B cell (primary cell): ENCODE results near the gene C8A. TPM values are rescaled to one million over a fixed set of nuclear protein-coding genes. Genes with fewer than 3 reads are reported as not detected.

Source experiments
- ATAC-seq: fragments of 200-7000 bp; cut with Tn5 transposase; one replicate; pipeline ENCODE4 v1.10.0; 2021; ENCODE audit warnings: low read depth, mild to moderate bottlenecking, moderate number of reproducible peaks, moderate library complexity
- CTCF ChIA-PET: fragments of 350-600 bp; sonication (Branson Sonifier 250); formaldehyde crosslinking; loops from one replicate; lab custom pipeline; 2021; ENCODE audit warnings: antibody characterized with exemption, inconsistent platforms; lab: Charles Lee
- POLR2A ChIA-PET: fragments of 350-600 bp; sonication (Branson Sonifier 250); formaldehyde crosslinking; loops from one replicate; lab custom pipeline; 2021; ENCODE audit warnings: antibody characterized with exemption; lab: Charles Lee
- DNase-seq: peaks from one replicate; pipeline ENCODE4 v3.0.0; 2013
- H2AFZ ChIP-seq: 2 replicates; pipeline ENCODE4 v1.6.1; 2012; ENCODE audit warnings: mild to moderate bottlenecking, low read depth, low read length; ENCODE audit not compliant: insufficient read depth, poor library complexity, severe bottlenecking
- H3K27ac ChIP-seq, 2 donors: 1 replicate in 1 of 2; 2 replicates in 1 of 2; pipeline ENCODE4 v1.5.1; 2012 to 2013; ENCODE audit warnings: low read length in 2 of 2, mild to moderate bottlenecking in 2 of 2, moderate library complexity in 1 of 2
- H3K27me3 ChIP-seq, 4 experiments: fragments of 200-600 bp in 1 of 4; sonication (generic) in 1 of 4; replicated peaks in 1 of 4; 1 replicate in 2 of 4; 2 replicates in 2 of 4; pipeline versions ENCODE4 v1.6.1 to v1.7.0; 2013 to 2016; ENCODE audit warnings: low read length in 3 of 4, mild to moderate bottlenecking in 2 of 4, mixed read lengths in 1 of 4, moderate library complexity in 1 of 4; ENCODE audit not compliant: insufficient read depth in 4 of 4, control insufficient read depth in 3 of 4; ENCODE audit errors: control extremely low read depth in 1 of 4
- H3K36me3 ChIP-seq, 2 experiments: replicated peaks in 1 of 2; 1 replicate in 1 of 2; 2 replicates in 1 of 2; pipeline versions ENCODE4 v1.6.1 to v1.7.1; 2013; ENCODE audit warnings: low read length in 1 of 2; ENCODE audit not compliant: insufficient read depth in 2 of 2, control insufficient read depth in 1 of 2; ENCODE audit errors: control extremely low read depth in 1 of 2, extremely low read depth in 1 of 2
- H3K4me1 ChIP-seq, 2 donors: fragments of 200-600 bp in 1 of 2; sonication (generic) in 1 of 2; 1 replicate in 1 of 2; 2 replicates in 1 of 2; pipeline versions ENCODE4 v1.5.1 to v1.6.1; 2013 to 2017; ENCODE audit warnings: low read length in 2 of 2; ENCODE audit not compliant: control insufficient read depth in 2 of 2, insufficient read depth in 2 of 2
- H3K4me2 ChIP-seq: replicated peaks from 2 replicates; pipeline ENCODE3; 2012; ENCODE audit warnings: mild to moderate bottlenecking, low read depth, low read length; ENCODE audit not compliant: poor library complexity, severe bottlenecking
- H3K4me3 ChIP-seq, 5 experiments: fragments of 200-600 bp in 1 of 5; sonication (generic) in 1 of 5; 1 replicate in 3 of 5; 2 replicates in 2 of 5; pipeline versions ENCODE4 v1.5.1 to v1.7.0; 2011 to 2016; ENCODE audit warnings: low read length in 4 of 5, mild to moderate bottlenecking in 4 of 5, low read depth in 2 of 5, control low read depth in 1 of 5, moderate library complexity in 1 of 5; ENCODE audit not compliant: insufficient read depth in 1 of 5; ENCODE audit errors: control extremely low read depth in 1 of 5, extremely low read depth in 1 of 5
- H3K79me2 ChIP-seq: fragments of 200-600 bp; sonication (generic); one replicate; pipeline ENCODE4 v1.6.0; 2016; ENCODE audit warnings: low read length; ENCODE audit not compliant: control insufficient read depth, insufficient read depth
- H3K9ac ChIP-seq: fragments of 200-600 bp; sonication (generic); 2 replicates; pipeline ENCODE4 v1.6.1; 2017; ENCODE audit warnings: mild to moderate bottlenecking, low read length, moderate library complexity
- H3K9me3 ChIP-seq, 3 donors: one replicate each; pipeline versions ENCODE4 v1.6.1 to v1.7.1; 2013; ENCODE audit warnings: low read length in 2 of 3; ENCODE audit not compliant: control insufficient read depth in 2 of 3, insufficient read depth in 1 of 3; ENCODE audit errors: control extremely low read depth in 1 of 3
- H4K20me1 ChIP-seq: 2 replicates; pipeline ENCODE4 v1.6.0; 2012; ENCODE audit warnings: mild to moderate bottlenecking, low read length; ENCODE audit not compliant: insufficient read depth, control insufficient read depth, poor library complexity, severe bottlenecking
- H3K27ac Mint-ChIP-seq: one replicate; pipeline ENCODE4 v1.8.0; 2021; ENCODE audit warnings: mixed read lengths
- H3K27me3 Mint-ChIP-seq: one replicate; pipeline ENCODE4 v1.8.0; 2021; ENCODE audit warnings: mixed read lengths
- H3K4me1 Mint-ChIP-seq: one replicate; pipeline ENCODE4 v1.8.0; 2021; ENCODE audit warnings: mixed read lengths
- H3K4me3 Mint-ChIP-seq: one replicate; pipeline ENCODE4 v1.8.0; 2021; ENCODE audit warnings: mixed read lengths
- H3K9me3 Mint-ChIP-seq: one replicate; pipeline ENCODE4 v1.8.0; 2022; ENCODE audit warnings: mixed read lengths; ENCODE audit not compliant: insufficient read depth
- EZH2 ChIP-seq: IDR thresholded peaks from 2 replicates; pipeline ENCODE4 v1.6.1; 2012; ENCODE audit warnings: borderline replicate concordance, low read depth, mild to moderate bottlenecking, moderate library complexity, low read length; ENCODE audit not compliant: insufficient read depth, poor library complexity, severe bottlenecking
- WGBS: methylation state at CpG from one replicate; pipeline ENCODE4 v1.1.5; 2013; ENCODE audit warnings: missing lambda C conversion rate; ENCODE audit not compliant: insufficient coverage; 5-methylcytosine and 5-hydroxymethylcytosine counted together
- intact Hi-C: fragments of 100-400 bp; cut with micrococcal nuclease; formaldehyde crosslinking; loops from one replicate; pipeline ENCODE4 v1.10.0; 2022
- polyA plus RNA-seq: library from polyadenylated mRNA; depleted of rRNA; stranded (reverse); fragments of >200 nt; gene quantifications from 2 replicates; pipeline ENCODE4 v1.2.3, GENCODE V29; 2012
- total RNA-seq, 2 donors: library from RNA; stranded (reverse); fragments of 120-200 nt in 1 of 2; gene quantifications; 1 replicate in 1 of 2; 2 replicates in 1 of 2; pipeline versions ENCODE4 v1.2.3 to v1.2.4, GENCODE V29; 2013 to 2022
- TF ChIP-seq, protein P1 (sequence below): fragments of 200-600 bp; IDR thresholded peaks from one replicate; pipeline ENCODE4 v1.8.0; 2022; ENCODE audit warnings: antibody characterized with exemption, mild to moderate bottlenecking

C8A gene
- total and polyA plus RNA-seq, 2 donors (not counting 1 experiment from before 2014, with no cell fraction given): not detected

DNA sequence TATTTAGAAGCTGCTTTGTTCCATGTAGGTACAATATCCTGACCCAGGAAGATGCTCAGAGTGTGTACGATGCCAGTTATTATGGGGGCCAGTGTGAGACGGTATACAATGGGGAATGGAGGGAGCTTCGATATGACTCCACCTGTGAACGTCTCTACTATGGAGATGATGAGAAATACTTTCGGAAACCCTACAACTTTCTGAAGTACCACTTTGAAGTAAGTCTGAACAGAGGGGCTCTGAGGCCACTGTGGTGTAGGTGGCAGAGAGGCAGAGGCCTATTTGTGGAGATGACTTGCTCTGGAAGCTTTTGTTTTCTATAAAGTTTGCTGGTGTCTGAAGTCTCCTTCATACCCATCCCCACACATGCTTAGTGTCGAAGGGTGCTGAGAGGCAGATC is 26.8 kb downstream of the C8A start:
- no peaks in the 10 kb centered on the region for H3K9me3 ChIP-seq
- no peaks in the 10 kb centered on the region for H3K79me2 ChIP-seq
- ATAC-seq (no peak), DNase-seq (no peak)
- H3K9me3 Mint-ChIP-seq: no peaks in the 10 kb centered on the region
- 100% methylated on average over 3 of the region's 6 CpGs for WGBS
- H3K27me3 Mint-ChIP-seq: peaks cover 10% of the 10 kb centered on the region
- H3K36me3 ChIP-seq: no peaks in the 10 kb centered on the region
- H3K4me2 ChIP-seq: no peak overlapping the region
- H3K9ac ChIP-seq: no peak overlapping the region
- no peak overlapping the region for H3K27ac ChIP-seq
- H3K4me3 Mint-ChIP-seq: no peak overlapping the region
- TF ChIP-seq, protein P1, sequence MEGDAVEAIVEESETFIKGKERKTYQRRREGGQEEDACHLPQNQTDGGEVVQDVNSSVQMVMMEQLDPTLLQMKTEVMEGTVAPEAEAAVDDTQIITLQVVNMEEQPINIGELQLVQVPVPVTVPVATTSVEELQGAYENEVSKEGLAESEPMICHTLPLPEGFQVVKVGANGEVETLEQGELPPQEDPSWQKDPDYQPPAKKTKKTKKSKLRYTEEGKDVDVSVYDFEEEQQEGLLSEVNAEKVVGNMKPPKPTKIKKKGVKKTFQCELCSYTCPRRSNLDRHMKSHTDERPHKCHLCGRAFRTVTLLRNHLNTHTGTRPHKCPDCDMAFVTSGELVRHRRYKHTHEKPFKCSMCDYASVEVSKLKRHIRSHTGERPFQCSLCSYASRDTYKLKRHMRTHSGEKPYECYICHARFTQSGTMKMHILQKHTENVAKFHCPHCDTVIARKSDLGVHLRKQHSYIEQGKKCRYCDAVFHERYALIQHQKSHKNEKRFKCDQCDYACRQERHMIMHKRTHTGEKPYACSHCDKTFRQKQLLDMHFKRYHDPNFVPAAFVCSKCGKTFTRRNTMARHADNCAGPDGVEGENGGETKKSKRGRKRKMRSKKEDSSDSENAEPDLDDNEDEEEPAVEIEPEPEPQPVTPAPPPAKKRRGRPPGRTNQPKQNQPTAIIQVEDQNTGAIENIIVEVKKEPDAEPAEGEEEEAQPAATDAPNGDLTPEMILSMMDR: no peak
- no peak for TF ChIP-seq EZH2
- no peaks in the 10 kb centered on the region for H3K4me1 Mint-ChIP-seq
- H4K20me1 ChIP-seq: no peaks in the 10 kb centered on the region
- H3K4me1 ChIP-seq: no peaks in the 10 kb centered on the region
- ChIA-PET POLR2A (no interaction called here), CTCF (no interaction called here)
- intact Hi-C loops: no loop called here
- no peak overlapping the region for H3K27ac Mint-ChIP-seq
- H3K4me3 ChIP-seq: no peak overlapping the region
- H2AFZ ChIP-seq: no peak overlapping the region
- no peaks in the 10 kb centered on the region for H3K27me3 ChIP-seq

- Histone ChIP-seq H3K79me2 (no peaks in the 10 kb centered on the region), H3K27me3 (no peaks in the 10 kb centered on the region), H3K4me2 (no peak overlapping the region), H3K9ac (no peak overlapping the region), H2AFZ (no peak overlapping the region), H3K4me3 (no peak overlapping the region), H3K4me1 (no peaks in the 10 kb centered on the region), H3K27ac (no peak overlapping the region), H3K36me3 (no peaks in the 10 kb centered on the region), H3K9me3 (no peaks in the 10 kb centered on the region), H4K20me1 (no peaks in the 10 kb centered on the region)
- CTCF ChIA-PET: no interaction called here
- H3K27me3 Mint-ChIP-seq: peaks cover 2% of the 10 kb centered on the region
- no peak overlapping the region for H3K4me3 Mint-ChIP-seq
- POLR2A ChIA-PET: no interaction called here
- no peaks in the 10 kb centered on the region for H3K9me3 Mint-ChIP-seq
- DNase-seq: no peak
- 92% methylated on average over 3 of the region's 3 CpGs for WGBS
- ATAC-seq: no peak
- no peak for TF ChIP-seq EZH2
- TF ChIP-seq, protein P1: no peak
- intact Hi-C loops: no loop called here
- H3K4me1 Mint-ChIP-seq: no peaks in the 10 kb centered on the region
- no peak overlapping the region for H3K27ac Mint-ChIP-seq
These were observed 35.6 kb downstream of the C8A start for GRCh38 chr1:56890229-56890628.
